Liver (tissue), 9 donors: ENCODE results near the gene POT1. TPM values are rescaled to one million over a fixed set of nuclear protein-coding genes. Genes with fewer than 3 reads are reported as not detected.

Experiments
- DNase-seq: peaks from one replicate; pipeline ENCODE4 v3.0.0-alpha.2; 2017; ENCODE audit warnings: low spot score
- H3K27ac ChIP-seq, 2 donors: one replicate each; pipeline ENCODE4 v1.7.0; 2013; ENCODE audit warnings: inconsistent platforms in 2 of 2, low read length in 2 of 2, control low read depth in 1 of 2, low read depth in 1 of 2, mild to moderate bottlenecking in 1 of 2
- H3K27me3 ChIP-seq, 4 donors: one replicate each; pipeline versions ENCODE4 v1.6.1 to v1.7.0; 2013; ENCODE audit warnings: low read length in 3 of 4, inconsistent platforms in 1 of 4, mild to moderate bottlenecking in 1 of 4, moderate library complexity in 1 of 4; ENCODE audit not compliant: control insufficient read depth in 4 of 4, insufficient read depth in 4 of 4
- H3K36me3 ChIP-seq, 4 donors: one replicate each; pipeline versions ENCODE4 v1.6.1 to v1.7.0; 2013; ENCODE audit warnings: low read length in 3 of 4, mild to moderate bottlenecking in 3 of 4, low read depth in 1 of 4, moderate library complexity in 1 of 4; ENCODE audit not compliant: control insufficient read depth in 4 of 4, insufficient read depth in 3 of 4
- H3K4me1 ChIP-seq, 4 donors: one replicate each; pipeline versions ENCODE4 v1.6.1 to v1.7.0; 2013; ENCODE audit warnings: low read length in 3 of 4, mild to moderate bottlenecking in 3 of 4, moderate library complexity in 1 of 4; ENCODE audit not compliant: control insufficient read depth in 4 of 4, insufficient read depth in 4 of 4
- H3K4me3 ChIP-seq, 3 donors: one replicate each; pipeline versions ENCODE4 v1.6.1 to v1.7.0; 2013; ENCODE audit warnings: low read length in 3 of 3, control low read depth in 1 of 3, low read depth in 1 of 3, mild to moderate bottlenecking in 1 of 3
- H3K9ac ChIP-seq, 2 donors: one replicate each; pipeline ENCODE4 v1.7.0; 2013; ENCODE audit warnings: low read length in 2 of 2, mild to moderate bottlenecking in 2 of 2, moderate library complexity in 2 of 2, control low read depth in 1 of 2, low read depth in 1 of 2
- H3K9me3 ChIP-seq, 4 donors: one replicate each; pipeline versions ENCODE4 v1.6.1 to v1.7.0; 2013; ENCODE audit warnings: low read length in 3 of 4; ENCODE audit not compliant: control insufficient read depth in 4 of 4
- EGR1 ChIP-seq, 2 donors: IDR thresholded peaks; 2 replicates each; pipeline ENCODE4 v1.6.1; 2016 to 2018; ENCODE audit warnings: antibody characterized with exemption in 2 of 2, low read depth in 2 of 2
- FOXA1 ChIP-seq: IDR thresholded peaks from 2 replicates; pipeline ENCODE4 v1.6.1; 2016; ENCODE audit warnings: antibody characterized with exemption
- FOXA2 ChIP-seq: IDR thresholded peaks from 2 replicates; pipeline ENCODE4 v1.6.1; 2016; ENCODE audit warnings: antibody characterized with exemption
- GABPA ChIP-seq, 2 donors: IDR thresholded peaks in 1 of 2; conservative IDR thresholded peaks in 1 of 2; 2 replicates each; pipeline ENCODE4 v1.6.1; 2016; ENCODE audit warnings: antibody characterized with exemption in 2 of 2, mild to moderate bottlenecking in 1 of 2, moderate library complexity in 1 of 2
- HNF4A ChIP-seq, 2 donors: conservative IDR thresholded peaks; 2 replicates each; pipeline ENCODE4 v1.6.1; 2016; ENCODE audit warnings: antibody characterized with exemption in 2 of 2, mild to moderate bottlenecking in 2 of 2
- JUND ChIP-seq, 2 donors: IDR thresholded peaks; 2 replicates each; pipeline ENCODE4 v1.6.1; 2016; ENCODE audit warnings: antibody characterized with exemption in 2 of 2
- NR2F2 ChIP-seq: IDR thresholded peaks from 2 replicates; pipeline ENCODE4 v1.6.1; 2016; ENCODE audit warnings: antibody characterized with exemption
- RAD21 ChIP-seq, 2 donors: IDR thresholded peaks; 2 replicates each; pipeline ENCODE4 v1.6.1; 2016; ENCODE audit warnings: antibody characterized with exemption in 2 of 2, mild to moderate bottlenecking in 2 of 2
- RXRA ChIP-seq, 2 donors: IDR thresholded peaks; 2 replicates each; pipeline ENCODE4 v1.6.1; 2017 to 2018; ENCODE audit warnings: antibody characterized with exemption in 2 of 2, mild to moderate bottlenecking in 1 of 2
- SP1 ChIP-seq: IDR thresholded peaks from 2 replicates; pipeline ENCODE4 v1.6.1; 2018; ENCODE audit warnings: antibody characterized with exemption, mild to moderate bottlenecking
- TAF1 ChIP-seq: conservative IDR thresholded peaks from 2 replicates; pipeline ENCODE4 v1.6.1; 2016; ENCODE audit warnings: antibody characterized with exemption, mild to moderate bottlenecking
- YY1 ChIP-seq: IDR thresholded peaks from 2 replicates; pipeline ENCODE4 v1.6.1; 2016; ENCODE audit warnings: antibody characterized with exemption, mild to moderate bottlenecking
- WGBS: extraction: QIAGEN DNeasy Blood & Tissue Kit; methylation state at CpG from one replicate; pipeline ENCODE4 v1.1.7; 2013; 5-methylcytosine and 5-hydroxymethylcytosine counted together
- polyA plus RNA-seq, 2 donors: library from polyadenylated mRNA; stranded (reverse) in 1 of 2; unstranded in 1 of 2; fragments of 200-250 nt in 1 of 2; fragments of >200 nt in 1 of 2; fragmentation: Nextera tagmentation in 1 of 2; extraction: Ambion mirVana in 1 of 2; gene quantifications; one replicate each; pipeline versions ENCODE4 v1.2.1 to v1.2.3, GENCODE V29; 2013 to 2015
- total RNA-seq, 2 donors: library from RNA; depleted of rRNA; stranded (reverse); fragments of >200 nt; gene quantifications; one replicate each; pipeline ENCODE4 v1.2.3, GENCODE V29; 2014
- TF ChIP-seq, protein P1 (sequence below): fragments of 150-350 bp; IDR thresholded peaks from 2 replicates; pipeline ENCODE4 v1.5.1; 2017; ENCODE audit warnings: improper control_type of control experiment, low read depth, low read length; ENCODE audit not compliant: missing input control
- TF ChIP-seq, protein P2 (sequence below): IDR thresholded peaks from 2 replicates; pipeline ENCODE4 v1.6.1; 2016; ENCODE audit warnings: antibody characterized with exemption
- TF ChIP-seq, protein P3 (sequence below): IDR thresholded peaks from 2 replicates; pipeline ENCODE4 v1.6.1; 2016; ENCODE audit warnings: antibody characterized with exemption, mild to moderate bottlenecking
- donor health status: healthy.
- donor health status: healthy.
- donor health status: healthy.
- donor health status: healthy.
- donor health status: healthy.

POT1 gene
- total and polyA plus RNA-seq, 4 donors, result 4.9 to 35.5 (median 8.5) TPM

DNA sequence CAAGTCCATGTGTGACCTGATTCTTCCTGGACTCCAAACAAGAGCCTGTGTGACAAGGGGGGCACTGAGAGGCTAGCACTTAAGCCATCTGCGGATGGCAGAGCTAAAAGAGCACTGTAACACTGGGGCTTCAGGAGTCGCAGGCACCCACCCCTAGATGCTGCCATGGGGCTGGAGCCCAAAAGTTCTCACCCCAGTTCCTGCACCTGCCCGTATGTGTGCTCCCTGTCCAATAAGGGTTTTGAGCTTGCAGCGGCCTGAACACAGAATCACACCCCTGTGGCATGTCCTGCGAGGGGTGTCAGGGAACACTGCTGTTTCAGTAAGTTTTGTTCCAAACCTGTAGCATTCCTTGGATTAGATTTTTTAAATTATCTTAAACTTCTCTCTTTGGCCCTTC is 110.8 kb downstream of the POT1 start:
- TF ChIP-seq RXRA (IDR thresholded peaks at IDR 0.05), result no peak
- TF ChIP-seq GABPA (IDR thresholded peaks at IDR 0.05 in 1 of 2, conservative IDR thresholded peaks at IDR 0.05 in 1 of 2), result no peak
- no peak for TF ChIP-seq FOXA2
- TF ChIP-seq JUND (IDR thresholded peaks at IDR 0.05), result no peak
- no peak for TF ChIP-seq YY1
- TF ChIP-seq EGR1 (IDR thresholded peaks at IDR 0.05; ENCODE audit: low read depth in 2 of 2), result no peak

DNA sequence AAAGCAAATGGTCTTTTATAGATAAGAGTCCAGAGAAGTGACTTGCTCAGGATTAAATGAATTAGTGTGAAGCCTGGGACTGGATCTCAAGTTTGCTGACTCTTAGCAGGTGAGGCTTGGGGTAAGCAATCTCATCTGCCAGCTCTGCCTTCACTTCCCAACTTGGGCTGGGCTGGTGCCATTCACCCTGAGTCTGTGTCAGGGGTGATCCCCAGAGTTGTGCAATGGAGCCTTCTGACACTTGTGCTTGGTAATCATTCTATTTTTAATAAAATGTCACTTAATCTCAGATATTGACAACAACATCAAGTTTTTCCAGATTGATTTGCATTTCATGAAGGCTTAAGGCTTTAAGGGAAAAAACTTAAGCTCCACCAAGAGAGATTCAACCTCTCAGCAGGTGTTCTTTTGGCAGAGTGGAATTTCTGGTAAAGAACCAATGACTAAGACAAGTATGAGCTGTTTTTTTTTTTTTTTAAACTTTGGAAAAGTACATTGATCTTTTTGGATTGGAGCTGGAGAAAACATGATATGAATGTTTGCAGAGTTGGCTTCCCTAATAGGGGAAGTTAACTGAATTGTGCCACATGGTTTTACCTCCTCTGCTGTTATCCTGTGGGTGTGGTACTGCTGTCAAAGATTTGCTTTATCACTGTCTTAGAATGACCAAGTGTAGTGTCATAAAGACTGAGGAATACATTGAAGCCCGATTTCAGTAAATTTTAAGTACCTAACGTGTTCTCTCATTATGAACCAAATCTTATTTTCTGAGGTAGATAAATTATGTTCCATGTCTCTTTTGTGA is 115.4 kb downstream of the POT1 start:
- TF ChIP-seq JUND (IDR thresholded peaks at IDR 0.05), result no peak
- no peaks in the 10 kb centered on the region for H3K27me3 ChIP-seq
- no peak overlapping the region for H3K4me3 ChIP-seq
- H3K9ac ChIP-seq, result no peak overlapping the region
- H3K4me1 ChIP-seq, result no peaks in the 10 kb centered on the region
- DNase-seq, result no peak
- 73% methylated on average over 2 of the region's 2 CpGs for WGBS
- no peaks in the 10 kb centered on the region for H3K36me3 ChIP-seq
- H3K27ac ChIP-seq, result no peak overlapping the region
- no peaks in the 10 kb centered on the region for H3K9me3 ChIP-seq

More for the DNA sequence above, 110.8 kb downstream of the POT1 start:
- Histone ChIP-seq H3K36me3 (peaks cover 2 to 8% (median 7%) of the 10 kb centered on the region in 4 donors), H3K27ac (no peak overlapping the region), H3K4me3 (no peak overlapping the region), H3K9me3 (no peaks in the 10 kb centered on the region), H3K4me1 (no peaks in the 10 kb centered on the region), H3K9ac (no peak overlapping the region), H3K27me3 (no peaks in the 10 kb centered on the region)
- DNase-seq, result no peak
- 95% methylated on average over 5 of the region's 5 CpGs for WGBS

DNA sequence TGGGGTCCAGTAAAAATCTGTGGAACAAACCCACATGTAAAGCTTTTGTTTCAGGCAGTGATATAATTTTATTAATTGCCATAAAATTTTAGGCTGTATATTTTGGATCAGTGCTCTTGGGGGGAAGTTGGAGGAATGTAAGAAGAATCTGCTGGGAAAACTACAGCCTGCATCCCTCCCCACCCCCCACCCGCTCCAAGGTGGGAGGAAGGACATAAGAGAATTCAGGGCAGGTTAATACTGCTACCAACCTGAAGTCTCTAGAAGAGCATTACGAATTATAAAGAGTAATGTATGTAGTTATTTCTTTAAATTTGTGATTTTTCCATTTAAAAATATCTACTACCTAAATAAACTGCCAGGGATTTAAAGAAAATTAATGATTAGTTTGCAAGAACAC is 116.9 kb downstream of the POT1 start:
- Histone ChIP-seq H3K4me3 (no peak overlapping the region), H3K9ac (no peak overlapping the region), H3K27ac (no peak overlapping the region), H3K36me3 (no peaks in the 10 kb centered on the region), H3K9me3 (no peaks in the 10 kb centered on the region), H3K4me1 (no peaks in the 10 kb centered on the region), H3K27me3 (no peaks in the 10 kb centered on the region)
- no peak for DNase-seq
- 75% methylated on average over 2 of the region's 2 CpGs for WGBS
- TF ChIP-seq, protein P1, sequence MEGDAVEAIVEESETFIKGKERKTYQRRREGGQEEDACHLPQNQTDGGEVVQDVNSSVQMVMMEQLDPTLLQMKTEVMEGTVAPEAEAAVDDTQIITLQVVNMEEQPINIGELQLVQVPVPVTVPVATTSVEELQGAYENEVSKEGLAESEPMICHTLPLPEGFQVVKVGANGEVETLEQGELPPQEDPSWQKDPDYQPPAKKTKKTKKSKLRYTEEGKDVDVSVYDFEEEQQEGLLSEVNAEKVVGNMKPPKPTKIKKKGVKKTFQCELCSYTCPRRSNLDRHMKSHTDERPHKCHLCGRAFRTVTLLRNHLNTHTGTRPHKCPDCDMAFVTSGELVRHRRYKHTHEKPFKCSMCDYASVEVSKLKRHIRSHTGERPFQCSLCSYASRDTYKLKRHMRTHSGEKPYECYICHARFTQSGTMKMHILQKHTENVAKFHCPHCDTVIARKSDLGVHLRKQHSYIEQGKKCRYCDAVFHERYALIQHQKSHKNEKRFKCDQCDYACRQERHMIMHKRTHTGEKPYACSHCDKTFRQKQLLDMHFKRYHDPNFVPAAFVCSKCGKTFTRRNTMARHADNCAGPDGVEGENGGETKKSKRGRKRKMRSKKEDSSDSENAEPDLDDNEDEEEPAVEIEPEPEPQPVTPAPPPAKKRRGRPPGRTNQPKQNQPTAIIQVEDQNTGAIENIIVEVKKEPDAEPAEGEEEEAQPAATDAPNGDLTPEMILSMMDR, result no peak
- TF ChIP-seq HNF4A (conservative IDR thresholded peaks at IDR 0.05) (no peak), EGR1 (IDR thresholded peaks at IDR 0.05; ENCODE audit: low read depth in 2 of 2) (no peak), NR2F2 (no peak), GABPA (IDR thresholded peaks at IDR 0.05 in 1 of 2, conservative IDR thresholded peaks at IDR 0.05 in 1 of 2) (no peak), YY1 (no peak), SP1 (no peak), FOXA1 (no peak), JUND (IDR thresholded peaks at IDR 0.05) (no peak), TAF1 (no peak), RAD21 (IDR thresholded peaks at IDR 0.05) (no peak)
- TF ChIP-seq, protein P2, sequence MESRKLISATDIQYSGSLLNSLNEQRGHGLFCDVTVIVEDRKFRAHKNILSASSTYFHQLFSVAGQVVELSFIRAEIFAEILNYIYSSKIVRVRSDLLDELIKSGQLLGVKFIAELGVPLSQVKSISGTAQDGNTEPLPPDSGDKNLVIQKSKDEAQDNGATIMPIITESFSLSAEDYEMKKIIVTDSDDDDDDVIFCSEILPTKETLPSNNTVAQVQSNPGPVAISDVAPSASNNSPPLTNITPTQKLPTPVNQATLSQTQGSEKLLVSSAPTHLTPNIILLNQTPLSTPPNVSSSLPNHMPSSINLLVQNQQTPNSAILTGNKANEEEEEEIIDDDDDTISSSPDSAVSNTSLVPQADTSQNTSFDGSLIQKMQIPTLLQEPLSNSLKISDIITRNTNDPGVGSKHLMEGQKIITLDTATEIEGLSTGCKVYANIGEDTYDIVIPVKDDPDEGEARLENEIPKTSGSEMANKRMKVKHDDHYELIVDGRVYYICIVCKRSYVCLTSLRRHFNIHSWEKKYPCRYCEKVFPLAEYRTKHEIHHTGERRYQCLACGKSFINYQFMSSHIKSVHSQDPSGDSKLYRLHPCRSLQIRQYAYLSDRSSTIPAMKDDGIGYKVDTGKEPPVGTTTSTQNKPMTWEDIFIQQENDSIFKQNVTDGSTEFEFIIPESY, result no peak
- TF ChIP-seq, protein P3, sequence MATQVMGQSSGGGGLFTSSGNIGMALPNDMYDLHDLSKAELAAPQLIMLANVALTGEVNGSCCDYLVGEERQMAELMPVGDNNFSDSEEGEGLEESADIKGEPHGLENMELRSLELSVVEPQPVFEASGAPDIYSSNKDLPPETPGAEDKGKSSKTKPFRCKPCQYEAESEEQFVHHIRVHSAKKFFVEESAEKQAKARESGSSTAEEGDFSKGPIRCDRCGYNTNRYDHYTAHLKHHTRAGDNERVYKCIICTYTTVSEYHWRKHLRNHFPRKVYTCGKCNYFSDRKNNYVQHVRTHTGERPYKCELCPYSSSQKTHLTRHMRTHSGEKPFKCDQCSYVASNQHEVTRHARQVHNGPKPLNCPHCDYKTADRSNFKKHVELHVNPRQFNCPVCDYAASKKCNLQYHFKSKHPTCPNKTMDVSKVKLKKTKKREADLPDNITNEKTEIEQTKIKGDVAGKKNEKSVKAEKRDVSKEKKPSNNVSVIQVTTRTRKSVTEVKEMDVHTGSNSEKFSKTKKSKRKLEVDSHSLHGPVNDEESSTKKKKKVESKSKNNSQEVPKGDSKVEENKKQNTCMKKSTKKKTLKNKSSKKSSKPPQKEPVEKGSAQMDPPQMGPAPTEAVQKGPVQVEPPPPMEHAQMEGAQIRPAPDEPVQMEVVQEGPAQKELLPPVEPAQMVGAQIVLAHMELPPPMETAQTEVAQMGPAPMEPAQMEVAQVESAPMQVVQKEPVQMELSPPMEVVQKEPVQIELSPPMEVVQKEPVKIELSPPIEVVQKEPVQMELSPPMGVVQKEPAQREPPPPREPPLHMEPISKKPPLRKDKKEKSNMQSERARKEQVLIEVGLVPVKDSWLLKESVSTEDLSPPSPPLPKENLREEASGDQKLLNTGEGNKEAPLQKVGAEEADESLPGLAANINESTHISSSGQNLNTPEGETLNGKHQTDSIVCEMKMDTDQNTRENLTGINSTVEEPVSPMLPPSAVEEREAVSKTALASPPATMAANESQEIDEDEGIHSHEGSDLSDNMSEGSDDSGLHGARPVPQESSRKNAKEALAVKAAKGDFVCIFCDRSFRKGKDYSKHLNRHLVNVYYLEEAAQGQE, result no peak
